Body of pancreas (tissue), 4 donors: Measurements from ENCODE around the gene TRMT1.

Experiments used
- CTCF ChIP-seq, 7 experiments: fragments of 450-650 bp in 4 of 7; fragments of 200-600 bp in 3 of 7; sonication (generic) in 3 of 7; IDR thresholded peaks; one replicate each; pipeline ENCODE4 v1.5.1; 2016 to 2019; ENCODE audit warnings: antibody characterized with exemption in 7 of 7
- POLR2A ChIP-seq, 3 donors: fragments of 450-650 bp; IDR thresholded peaks; one replicate each; pipeline ENCODE4 v1.6.1; 2016; ENCODE audit warnings: antibody characterized with exemption in 3 of 3, mild to moderate bottlenecking in 2 of 3

GRCh38 chr19:13087795-13088537, 28.6 kb downstream of the TRMT1 start:
- TF ChIP-seq POLR2A (IDR thresholded peaks at IDR 0.05) (no peak), CTCF (IDR thresholded peaks at IDR 0.05) (no peak)
